ENCODE data around the gene ZNF503. TPM values are rescaled to one million over a fixed set of nuclear protein-coding genes. Genes with fewer than 3 reads are reported as not detected.

Gene ZNF503
- total RNA-seq, 2 donors from 2014 or later, result 20.8 to 38.6 TPM

GRCh38 chr10:75417522-75417927 lies 16.0 kb upstream of the ZNF503 start:
- TF ChIP-seq CTCF (IDR thresholded peaks at IDR 0.05) (no peak), POLR2A (IDR thresholded peaks at IDR 0.05) (no peak)
- Histone ChIP-seq H3K4me3 (no peak overlapping the region), H3K9me3 (no peaks in the 10 kb centered on the region), H3K36me3 (replicated peaks in 1 of 2; ENCODE audit: insufficient read depth in 1 of 2, low read depth in 2 of 2) (no peaks in the 10 kb centered on the region), H3K27me3 (no peaks in the 10 kb centered on the region), H3K27ac (no peak overlapping the region), H3K4me1 (no peaks in the 10 kb centered on the region)
- DNase-seq, result no peak
- no peak for ATAC-seq
- intact Hi-C loops (cut with DNase I), result loop anchor here (10.0 kb wide), 2 partner anchors 357 to 497 kb away; no protein-coding TSS in a partner anchor
- 71 to 73% methylated on average over 5 of the region's 5 CpGs for WGBS, 2 donors

GRCh38 chr10:75414527-75414926 lies 13.0 kb upstream of the ZNF503 start:
- Histone ChIP-seq H3K9me3 (no peaks in the 10 kb centered on the region), H3K4me1 (peaks cover 6% of the 10 kb centered on the region), H3K27me3 (no peaks in the 10 kb centered on the region), H3K27ac (no peak overlapping the region), H3K4me3 (no peak overlapping the region), H3K36me3 (replicated peaks in 1 of 2; ENCODE audit: insufficient read depth in 1 of 2, low read depth in 2 of 2) (no peaks in the 10 kb centered on the region)
- intact Hi-C loops (cut with DNase I), result loop anchor here (10.0 kb wide), 2 partner anchors 360 to 500 kb away; no protein-coding TSS in a partner anchor
- WGBS, 2 donors, result 85 to 93% methylated on average over 1 of the region's 1 CpG
- DNase-seq, result no peak
- TF ChIP-seq POLR2A (IDR thresholded peaks at IDR 0.05), result no peak
- no peak for TF ChIP-seq CTCF (IDR thresholded peaks at IDR 0.05)
- ATAC-seq, result no peak

- intact Hi-C loops (cut with DNase I), result loop anchor here (10.0 kb wide), 2 partner anchors 364 to 504 kb away; no protein-coding TSS in a partner anchor
- TF ChIP-seq POLR2A (IDR thresholded peaks at IDR 0.05) (no peak), CTCF (IDR thresholded peaks at IDR 0.05) (no peak)
- DNase-seq, result no peak
- ATAC-seq, result no peak
- H3K36me3 ChIP-seq (replicated peaks in 1 of 2; ENCODE audit: insufficient read depth in 1 of 2, low read depth in 2 of 2), result no peaks in the 10 kb centered on the region
- peaks cover 29% of the 10 kb centered on the region for H3K4me1 ChIP-seq
- H3K9me3 ChIP-seq, result no peaks in the 10 kb centered on the region
- peak overlapping the region in 1 of 2 donors; percentile 95 for H3K4me3 ChIP-seq
- no peaks in the 10 kb centered on the region for H3K27me3 ChIP-seq
- WGBS, 2 donors, result 76 to 77% methylated on average over 10 of the region's 10 CpGs
- H3K27ac ChIP-seq, result peak overlapping the region in 3 of 4 donors; percentile 83 to 100 (median 96)
These were observed 8.8 kb upstream of the ZNF503 start for GRCh38 chr10:75410132-75411005.

GRCh38 chr10:75408911-75409885 lies 7.6 kb upstream of the ZNF503 start:
- WGBS, 2 donors, result 0 to 2% methylated on average over 32 to 69 of the region's 76 CpGs
- intact Hi-C loops (cut with DNase I), result loop anchor here (10.0 kb wide), 1 partner anchor 626 kb away; no protein-coding TSS in a partner anchor
- peak; percentile 46 to 80 (median 77) for TF ChIP-seq POLR2A (IDR thresholded peaks at IDR 0.05)
- TF ChIP-seq CTCF (IDR thresholded peaks at IDR 0.05), result peak in 5 of 7 experiments; percentile 16 to 63 (median 46)

More at GRCh38 chr10:75408911-75409885, 7.6 kb upstream of the ZNF503 start:
- H3K4me1 ChIP-seq, result peaks cover 41% of the 10 kb centered on the region
- H3K4me3 ChIP-seq, result peak overlapping the region; percentile 54 to 95
- peak; percentile 83 to 89 (median 85) for DNase-seq
- ATAC-seq, result peak; percentile 79
- peak overlapping the region; percentile 78 to 100 (median 90) for H3K27ac ChIP-seq
- no peaks in the 10 kb centered on the region for H3K9me3 ChIP-seq
- no peaks in the 10 kb centered on the region for H3K27me3 ChIP-seq
- no peaks in the 10 kb centered on the region for H3K36me3 ChIP-seq (replicated peaks in 1 of 2; ENCODE audit: insufficient read depth in 1 of 2, low read depth in 2 of 2)

All from body of pancreas (tissue), 4 donors.